Heart left ventricle (tissue), 13 donors: ENCODE measurements around the gene PKDCC.

Source experiments
- POLR2A ChIP-seq, 2 donors: fragments of 450-650 bp; IDR thresholded peaks; one replicate each; pipeline ENCODE4 v1.6.1; 2017; ENCODE audit warnings: antibody characterized with exemption in 2 of 2, mild to moderate bottlenecking in 2 of 2, moderate library complexity in 2 of 2
- TF ChIP-seq, protein P1 (sequence below), 12 donors: fragments of 200-600 bp; sonication (generic) in 4 of 12; IDR thresholded peaks; one replicate each; pipeline versions ENCODE4 v1.5.0 to v1.8.0; 2018 to 2022; ENCODE audit warnings: antibody characterized with exemption in 12 of 12, mild to moderate bottlenecking in 5 of 12
- donor health status: ischemic (EF 13 %, LVEDD 7.1; RV severe dilation, severe dysfunction).
- donor health status: DM: no; HTN: yes; CAD: no.
- donor health status: DM: no; HTN: no; CAD: no.
- donor health status: ischemic (EF 25% LVEDD 6.9; RV normal size, moderate dysfunction).
- donor health status: ischemic (EF 25% LVEDD 5.7; RV mildly dilated, moderate dysfunction).
- donor health status: ischemic (EF 35%, LVEDD 5.7; RV mildly dilated, moderate dysfunction).
- donor health status: nonischemic (EF 11% LVEDD 7.7; RV severe dilation, severe dysfunction).
- donor health status: DM: yes; HTN: yes; CAD: no.
- donor health status: PGD.
- donor health status: ischemic (EF 29% LVEDD 5.4; RV normal size, mild dysfunction).
- donor health status: nonischemic (EF 23%, LVEDD 6.1; RV moderate dilation, normal function).

DNA sequence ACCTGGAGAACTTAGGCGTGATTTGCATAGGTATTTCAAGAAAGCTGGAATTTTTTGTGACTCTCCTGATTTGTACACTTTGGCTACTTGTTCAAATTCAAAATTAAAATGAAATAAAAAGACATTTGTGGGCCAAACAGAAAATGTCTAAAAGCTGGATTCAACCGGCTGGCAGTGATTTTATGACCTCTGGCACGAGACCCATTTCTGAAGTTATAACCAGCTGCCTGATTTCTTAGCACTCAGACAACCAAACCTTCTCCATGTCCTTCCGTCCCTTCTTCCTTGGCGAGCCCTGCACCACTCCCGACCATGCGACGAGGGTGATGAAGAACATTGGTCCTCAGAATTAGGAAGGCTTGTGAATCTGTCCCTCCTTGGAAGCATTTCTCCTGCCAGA is 19.7 kb downstream of the PKDCC start:
- TF ChIP-seq, protein P1, sequence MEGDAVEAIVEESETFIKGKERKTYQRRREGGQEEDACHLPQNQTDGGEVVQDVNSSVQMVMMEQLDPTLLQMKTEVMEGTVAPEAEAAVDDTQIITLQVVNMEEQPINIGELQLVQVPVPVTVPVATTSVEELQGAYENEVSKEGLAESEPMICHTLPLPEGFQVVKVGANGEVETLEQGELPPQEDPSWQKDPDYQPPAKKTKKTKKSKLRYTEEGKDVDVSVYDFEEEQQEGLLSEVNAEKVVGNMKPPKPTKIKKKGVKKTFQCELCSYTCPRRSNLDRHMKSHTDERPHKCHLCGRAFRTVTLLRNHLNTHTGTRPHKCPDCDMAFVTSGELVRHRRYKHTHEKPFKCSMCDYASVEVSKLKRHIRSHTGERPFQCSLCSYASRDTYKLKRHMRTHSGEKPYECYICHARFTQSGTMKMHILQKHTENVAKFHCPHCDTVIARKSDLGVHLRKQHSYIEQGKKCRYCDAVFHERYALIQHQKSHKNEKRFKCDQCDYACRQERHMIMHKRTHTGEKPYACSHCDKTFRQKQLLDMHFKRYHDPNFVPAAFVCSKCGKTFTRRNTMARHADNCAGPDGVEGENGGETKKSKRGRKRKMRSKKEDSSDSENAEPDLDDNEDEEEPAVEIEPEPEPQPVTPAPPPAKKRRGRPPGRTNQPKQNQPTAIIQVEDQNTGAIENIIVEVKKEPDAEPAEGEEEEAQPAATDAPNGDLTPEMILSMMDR (IDR thresholded peaks at IDR 0.05) = no peak
- TF ChIP-seq POLR2A (IDR thresholded peaks at IDR 0.05) = no peak
